HG03342 (cell line): Measurements from ENCODE around the gene STAU1.
A peak's percentile ranks its signal among the peaks of the same experiment; 100 is the strongest.
"Not testable (repeated sequence)": the region's sequence is repeated elsewhere in the genome, so short reads cannot be mapped to it uniquely, and the experiment has no call there.

ENCODE experiments used
- ATAC-seq: cut with Tn5 transposase; IDR thresholded peaks from one replicate; pipeline ENCODE4 v1.9.1; 2021; ENCODE audit warnings: mild to moderate bottlenecking, moderate library complexity; ENCODE audit not compliant: unreplicated experiment

The STAU1 gene

GRCh38 chr20:49207076-49207475, 18.9 kb upstream of the STAU1 start:
- ATAC-seq = no peak

GRCh38 chr20:49203746-49204145, 15.6 kb upstream of the STAU1 start:
- ATAC-seq = no peak

GRCh38 chr20:49203011-49203410, 14.9 kb upstream of the STAU1 start:
- no peak for ATAC-seq

DNA sequence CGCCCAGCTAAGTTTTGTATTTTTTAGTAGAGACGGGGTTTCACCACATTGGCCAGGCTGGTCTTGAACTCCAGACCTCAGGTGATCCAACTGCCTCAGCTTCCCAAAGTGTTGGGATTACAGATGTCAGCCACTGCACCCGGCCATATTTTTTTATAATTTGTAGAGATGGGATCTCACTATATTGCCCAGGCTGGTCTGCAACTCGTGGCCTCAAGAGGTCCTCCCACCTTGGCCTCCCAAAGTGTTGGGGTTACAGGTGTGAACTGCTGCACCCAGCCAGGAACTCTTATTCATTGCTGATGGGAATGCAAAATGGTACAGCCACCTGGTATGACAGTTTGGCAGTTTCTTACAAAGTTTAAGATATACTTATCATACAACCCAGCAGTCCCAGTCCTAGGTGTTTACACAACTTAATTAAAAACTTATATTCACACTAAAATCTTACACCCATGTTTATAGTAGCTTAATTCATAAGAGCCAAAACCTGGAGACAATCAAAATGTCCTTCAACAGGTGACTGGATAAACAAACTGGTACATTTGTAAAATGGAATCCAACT, 11.7 kb upstream of the STAU1 start:
- no peak for ATAC-seq

- not testable (repeated sequence) for ATAC-seq
Observed at GRCh38 chr20:49192944-49193518, 4.9 kb upstream of the STAU1 start.

- no peak for ATAC-seq
Observed at GRCh38 chr20:49187330-49187850, 744 bp downstream of the STAU1 start.

- ATAC-seq = no peak
Observed at GRCh38 chr20:49186535-49187329, 1.4 kb downstream of the STAU1 start.

DNA sequence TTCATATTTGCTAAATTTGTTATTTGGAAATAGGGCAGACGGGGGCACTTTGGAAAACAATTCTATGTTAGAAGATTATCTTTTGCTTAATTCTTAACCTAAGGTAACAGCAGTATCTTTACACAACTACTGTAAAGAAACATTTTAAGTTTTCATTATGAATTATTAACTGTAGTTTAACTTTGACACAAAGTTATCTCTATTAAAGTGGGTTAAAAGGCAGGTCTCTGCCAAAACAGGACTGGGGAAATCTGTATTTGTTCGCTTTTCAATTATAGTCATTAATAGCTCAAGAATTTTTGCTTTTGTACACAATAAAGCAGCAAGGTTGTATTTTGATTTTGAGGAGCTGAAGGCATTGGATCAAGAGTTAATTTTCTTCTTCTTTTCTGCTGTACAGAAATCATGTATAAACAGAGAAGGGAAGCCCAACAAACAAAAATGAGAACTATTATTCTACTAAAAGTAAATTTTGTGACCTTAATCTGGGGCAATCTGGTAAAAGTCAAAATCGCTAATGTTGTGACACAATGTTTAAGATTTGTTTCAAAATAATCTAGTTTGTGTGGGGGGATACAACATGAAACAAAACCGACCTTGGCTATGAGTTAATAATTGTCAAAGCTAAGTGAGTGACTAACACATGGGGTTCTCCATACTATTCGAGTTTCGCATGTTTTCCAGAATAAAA, 2.9 kb downstream of the STAU1 start:
- ATAC-seq = no peak

- ATAC-seq = no peak
Observed at GRCh38 chr20:49184691-49185070, 3.5 kb downstream of the STAU1 start.

GRCh38 chr20:49184084-49184501, 4.0 kb downstream of the STAU1 start:
- not testable (repeated sequence) for ATAC-seq

DNA sequence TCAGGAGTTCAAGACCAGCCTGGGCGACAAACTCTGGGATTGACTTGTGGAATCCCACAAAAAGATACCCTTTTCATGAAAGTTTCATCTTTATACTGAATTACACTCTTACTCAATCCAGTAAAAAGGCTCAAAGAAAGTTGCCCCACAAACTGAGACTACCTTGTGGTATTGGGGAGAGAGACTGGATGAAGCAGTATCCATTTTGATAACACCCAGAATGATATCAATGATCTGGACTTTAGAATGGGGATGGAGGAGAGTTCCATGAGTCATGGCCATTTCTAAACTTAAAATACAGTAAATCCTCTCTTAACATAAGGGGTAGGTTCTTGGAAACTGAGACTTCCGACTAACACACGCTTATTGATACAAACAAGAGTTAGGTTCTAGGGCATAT, 4.7 kb downstream of the STAU1 start:
- ATAC-seq = no peak

DNA sequence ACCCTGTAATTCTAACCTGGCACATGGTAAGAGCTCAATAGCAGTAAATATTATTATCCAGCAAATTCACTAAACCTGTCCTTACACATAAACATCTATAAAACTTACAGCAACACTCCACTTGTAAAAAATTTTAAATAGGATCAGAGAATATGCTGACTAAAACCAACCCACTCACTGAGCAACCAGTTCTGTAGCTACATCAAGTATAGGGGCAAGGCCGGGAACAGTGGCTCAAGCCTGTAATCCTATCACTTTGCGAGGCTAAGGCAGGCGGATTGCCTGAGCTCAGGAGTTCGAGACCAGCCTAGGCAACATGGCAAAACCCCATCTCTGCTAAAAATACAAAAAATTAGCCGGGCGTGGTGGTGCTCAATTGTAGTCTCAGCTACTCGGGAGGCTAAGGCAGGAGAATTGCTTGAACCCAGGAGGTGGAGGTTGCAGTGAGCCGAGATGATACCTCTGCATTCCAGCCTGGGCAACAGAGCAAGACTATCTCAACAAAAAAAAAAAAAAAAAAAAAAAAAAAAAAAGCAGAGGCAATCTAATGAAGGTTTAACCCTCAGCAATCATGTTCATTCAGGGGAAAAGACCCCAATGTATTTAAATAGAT, 6.8 kb downstream of the STAU1 start:
- no peak for ATAC-seq

DNA sequence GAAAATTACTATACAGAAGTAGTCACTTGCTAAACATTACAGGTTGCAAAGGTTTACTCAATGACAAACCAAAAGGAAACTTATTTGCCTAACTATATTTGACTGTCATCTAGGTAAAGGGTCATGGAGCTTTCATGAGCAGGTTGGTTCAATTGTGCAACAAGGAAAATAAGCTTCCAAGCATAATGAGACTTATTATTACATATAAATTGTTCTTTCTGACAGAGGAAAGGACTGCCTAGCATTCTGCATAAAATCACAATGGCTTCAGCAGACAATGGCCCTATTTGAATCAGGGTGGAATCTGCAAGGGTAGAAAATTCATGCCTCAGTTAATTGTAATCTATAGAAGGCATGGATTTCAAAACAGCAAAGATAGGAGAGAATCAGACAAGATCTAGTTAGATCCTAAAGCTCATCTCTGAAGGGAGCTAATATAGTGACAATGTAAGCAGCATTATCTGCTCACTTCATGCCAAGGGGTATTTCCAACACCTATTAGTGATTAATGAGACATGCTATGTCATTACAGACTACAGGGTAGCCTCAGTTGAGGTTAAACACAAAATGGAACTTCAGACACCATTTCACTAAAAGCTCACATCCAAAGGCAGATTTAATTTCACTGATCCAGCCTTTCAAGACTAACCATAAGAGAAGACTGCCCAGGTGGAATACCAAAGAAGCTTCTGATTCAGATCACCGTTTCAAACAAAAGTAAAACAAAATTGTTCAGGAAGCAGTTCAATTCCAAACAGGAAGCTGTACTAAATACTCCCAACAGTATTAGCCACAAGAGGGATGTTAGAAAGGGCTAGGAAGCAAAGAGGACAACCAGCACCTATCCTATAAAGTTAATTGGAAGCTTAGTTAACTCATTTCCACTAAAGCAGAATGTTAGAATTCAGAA, 8.5 kb downstream of the STAU1 start:
- ATAC-seq = peak; percentile 49

- ATAC-seq = no peak
Observed at GRCh38 chr20:49174183-49174582, 14.0 kb downstream of the STAU1 start.

DNA sequence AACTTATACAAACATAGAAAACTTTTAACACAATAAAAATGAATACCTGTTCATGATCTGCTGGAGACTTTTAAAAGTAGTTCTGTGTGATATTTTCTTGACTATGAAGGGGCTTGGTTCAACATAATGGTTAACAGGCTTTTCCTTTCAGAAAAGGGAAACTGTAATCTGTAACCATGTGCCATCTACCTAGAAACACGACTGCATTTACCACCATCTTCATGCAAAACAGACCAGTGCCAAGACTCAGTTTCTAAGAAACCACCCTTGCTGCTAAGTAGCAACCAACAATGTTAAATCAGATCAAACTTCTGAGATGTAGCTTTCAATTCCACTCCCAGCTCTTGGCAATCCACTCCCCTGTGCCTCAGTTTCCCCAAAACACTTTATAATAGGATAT, 15.7 kb downstream of the STAU1 start:
- ATAC-seq = no peak

DNA sequence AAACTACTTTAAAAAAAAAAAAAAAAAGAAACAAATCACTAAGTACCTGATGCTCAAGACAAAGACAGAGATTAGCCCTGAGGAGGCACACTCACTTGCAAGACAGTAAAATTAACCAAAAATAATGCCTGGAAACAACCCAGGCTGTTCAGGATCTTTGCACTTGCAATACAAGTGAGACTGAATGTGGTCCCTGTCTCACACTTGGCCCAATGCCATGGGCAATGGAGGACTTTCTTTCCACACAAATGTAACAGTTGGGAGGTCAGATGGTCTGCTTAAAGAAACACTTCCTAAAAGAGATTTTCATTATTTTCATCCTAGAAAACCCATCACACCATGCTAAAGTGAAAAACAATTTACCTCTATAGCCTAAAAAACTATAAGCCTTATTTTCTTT, 16.2 kb downstream of the STAU1 start:
- no peak for ATAC-seq

DNA sequence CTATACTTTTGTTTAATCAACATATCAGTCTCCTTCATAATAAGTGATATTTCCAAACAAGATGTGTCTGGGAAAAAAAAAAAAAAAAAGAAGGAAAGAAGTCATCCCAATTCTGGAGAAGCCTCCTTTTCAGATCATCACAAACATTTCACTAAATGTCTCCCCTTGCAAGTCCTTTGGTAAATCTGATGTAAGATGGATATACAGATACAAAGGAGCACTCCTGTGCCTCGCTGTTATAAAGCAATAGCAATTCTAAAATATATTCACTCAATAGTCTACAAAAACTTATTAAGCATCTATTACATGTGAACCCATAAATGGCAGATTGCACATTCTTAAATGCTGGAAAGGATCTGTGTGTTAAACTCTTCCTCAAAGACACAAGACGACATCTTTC, 17.4 kb downstream of the STAU1 start:
- ATAC-seq = no peak

DNA sequence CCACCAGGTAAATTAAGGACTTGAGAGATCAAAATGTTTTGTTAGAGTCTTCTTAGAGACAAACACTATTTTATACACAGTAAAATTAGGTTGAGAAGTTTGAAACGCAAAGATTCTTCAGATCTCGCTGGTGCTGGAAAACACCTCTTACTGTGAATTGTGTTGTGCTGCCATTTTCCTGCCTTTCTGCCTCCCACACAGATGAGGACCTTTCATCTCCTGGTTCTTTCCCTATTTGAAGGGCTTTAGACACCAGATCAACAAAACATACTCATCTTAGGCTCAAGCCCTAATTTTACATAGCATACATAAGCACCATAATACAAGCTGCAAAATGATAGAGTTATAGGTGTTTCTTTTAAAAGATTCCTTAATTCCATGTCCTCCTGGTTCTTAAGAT, 18.6 kb downstream of the STAU1 start:
- ATAC-seq = no peak

DNA sequence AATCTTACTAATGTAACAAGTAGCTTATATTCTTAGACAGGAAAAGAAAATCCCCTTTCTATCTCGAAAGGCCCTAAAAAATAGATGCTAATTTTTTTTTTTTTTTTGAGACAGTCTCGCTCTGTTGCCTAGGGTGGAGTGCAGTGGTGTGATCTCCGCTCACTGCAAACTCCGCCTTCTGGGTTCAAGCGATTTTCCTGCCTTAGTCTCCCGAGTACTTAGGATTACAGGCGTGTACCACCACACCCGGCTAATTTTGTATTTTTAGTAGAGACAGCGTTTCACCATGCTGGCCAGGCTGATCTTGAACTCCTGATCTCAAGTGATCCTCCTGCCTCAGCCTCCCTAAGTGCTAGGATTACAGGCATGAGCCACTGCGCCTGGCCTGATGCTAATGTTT, 19.3 kb downstream of the STAU1 start:
- ATAC-seq = not testable (repeated sequence)
